Mesenchymal stem cell (in vitro differentiated cells and primary cell): ENCODE data around the gene PSG6.
"Not testable (repeated sequence)": the region's sequence is repeated elsewhere in the genome, so short reads cannot be mapped to it uniquely, and the experiment has no call there.

Source experiments
- DNase-seq: peaks from one replicate; pipeline ENCODE4 v3.0.0-alpha.2; 2013
- H2AFZ ChIP-seq: one replicate; pipeline ENCODE4 v1.6.1; 2013; ENCODE audit warnings: low read depth, mild to moderate bottlenecking, control low read depth, inconsistent platforms, low read length, moderate library complexity
- H2AK5ac ChIP-seq: 2 replicates; pipeline ENCODE4 v1.6.1; 2013; ENCODE audit warnings: low read length, moderate library complexity, mild to moderate bottlenecking, inconsistent platforms; ENCODE audit not compliant: severe bottlenecking
- H2BK120ac ChIP-seq: one replicate; pipeline ENCODE4 v1.6.1; 2013; ENCODE audit warnings: low read depth, mild to moderate bottlenecking, inconsistent platforms, low read length, moderate library complexity
- H2BK12ac ChIP-seq, 2 experiments: one replicate each; pipeline ENCODE4 v1.6.1; 2013; ENCODE audit warnings: inconsistent platforms in 2 of 2, low read length in 2 of 2, mild to moderate bottlenecking in 2 of 2, moderate library complexity in 2 of 2, control low read depth in 1 of 2
- H2BK15ac ChIP-seq: one replicate; pipeline ENCODE4 v1.6.1; 2013; ENCODE audit warnings: mild to moderate bottlenecking, low read depth, inconsistent platforms; ENCODE audit not compliant: poor library complexity, severe bottlenecking
- H2BK5ac ChIP-seq: 2 replicates; pipeline ENCODE4 v1.6.1; 2013; ENCODE audit warnings: low read depth, mild to moderate bottlenecking, low read length, control low read depth, inconsistent platforms; ENCODE audit not compliant: poor library complexity, severe bottlenecking
- H3K14ac ChIP-seq, 2 experiments: one replicate each; pipeline ENCODE4 v1.6.1; 2013; ENCODE audit warnings: inconsistent platforms in 2 of 2, low read length in 2 of 2, control low read depth in 1 of 2, mild to moderate bottlenecking in 1 of 2, moderate library complexity in 1 of 2
- H3K18ac ChIP-seq, 2 experiments: one replicate each; pipeline ENCODE4 v1.6.1; 2013; ENCODE audit warnings: inconsistent platforms in 2 of 2, low read length in 2 of 2, control low read depth in 1 of 2, low read depth in 1 of 2, mild to moderate bottlenecking in 1 of 2
- H3K23ac ChIP-seq, 2 experiments: one replicate each; pipeline ENCODE4 v1.6.1; 2013; ENCODE audit warnings: inconsistent platforms in 2 of 2, low read length in 2 of 2, mild to moderate bottlenecking in 2 of 2, moderate library complexity in 2 of 2, control low read depth in 1 of 2
- H3K27ac ChIP-seq: 2 replicates; pipeline ENCODE4 v1.5.1; 2013; ENCODE audit warnings: mild to moderate bottlenecking, moderate library complexity, low read length, control low read depth, inconsistent platforms; ENCODE audit not compliant: poor library complexity, severe bottlenecking
- H3K27me3 ChIP-seq, 2 experiments: 2 replicates each; pipeline versions ENCODE4 v1.6.1 to v1.7.0; 2013; ENCODE audit warnings: low read length in 2 of 2, mild to moderate bottlenecking in 2 of 2, moderate library complexity in 2 of 2, control low read depth in 1 of 2, inconsistent platforms in 1 of 2; ENCODE audit not compliant: control insufficient read depth in 1 of 2, insufficient read depth in 1 of 2
- H3K36me3 ChIP-seq, 2 experiments: 2 replicates each; pipeline versions ENCODE4 v1.6.1 to v1.7.0; 2013; ENCODE audit warnings: low read length in 2 of 2, control low read depth in 1 of 2, inconsistent platforms in 1 of 2, low read depth in 1 of 2, mild to moderate bottlenecking in 1 of 2; ENCODE audit not compliant: insufficient read depth in 2 of 2, control insufficient read depth in 1 of 2
- H3K4ac ChIP-seq, 2 experiments: one replicate each; pipeline ENCODE4 v1.6.1; 2013; ENCODE audit warnings: inconsistent platforms in 2 of 2, low read length in 2 of 2, mild to moderate bottlenecking in 2 of 2, moderate library complexity in 2 of 2, control low read depth in 1 of 2, low read depth in 1 of 2
- H3K4me1 ChIP-seq: 2 replicates; pipeline ENCODE4 v1.6.1; 2013; ENCODE audit warnings: low read depth, low read length, control low read depth; ENCODE audit not compliant: control insufficient read depth, insufficient read depth
- H3K4me2 ChIP-seq: 2 replicates; pipeline ENCODE4 v1.6.1; 2013; ENCODE audit warnings: low read length, mild to moderate bottlenecking, inconsistent platforms; ENCODE audit not compliant: poor library complexity, severe bottlenecking
- H3K4me3 ChIP-seq, 2 experiments: 2 replicates each; pipeline versions ENCODE4 v1.5.1 to v1.7.0; 2013; ENCODE audit warnings: low read length in 2 of 2, mild to moderate bottlenecking in 2 of 2, control low read depth in 1 of 2, low read depth in 1 of 2; ENCODE audit not compliant: insufficient read depth in 1 of 2
- H3K79me1 ChIP-seq: replicated peaks from 2 replicates; pipeline ENCODE4 v1.6.1; 2013; ENCODE audit warnings: mild to moderate bottlenecking, control low read depth, low read length, inconsistent platforms; ENCODE audit not compliant: poor library complexity, severe bottlenecking
- H3K9ac ChIP-seq: 2 replicates; pipeline ENCODE4 v1.7.0; 2013; ENCODE audit warnings: mild to moderate bottlenecking, low read length, moderate library complexity
- H3K9me3 ChIP-seq: 2 replicates; pipeline ENCODE4 v1.7.0; 2013; ENCODE audit warnings: mild to moderate bottlenecking, low read length; ENCODE audit not compliant: control insufficient read depth
- H4K8ac ChIP-seq: one replicate; pipeline ENCODE4 v1.6.1; 2013; ENCODE audit warnings: inconsistent platforms, mild to moderate bottlenecking, low read length, moderate library complexity
- H4K91ac ChIP-seq: one replicate; pipeline ENCODE4 v1.6.1; 2013; ENCODE audit warnings: mild to moderate bottlenecking, low read length, inconsistent platforms
- WGBS: methylation state at CpG from one replicate; pipeline ENCODE4 v1.1.7; 2013; ENCODE audit warnings: mixed read lengths; 5-methylcytosine and 5-hydroxymethylcytosine counted together

The PSG6 gene

DNA sequence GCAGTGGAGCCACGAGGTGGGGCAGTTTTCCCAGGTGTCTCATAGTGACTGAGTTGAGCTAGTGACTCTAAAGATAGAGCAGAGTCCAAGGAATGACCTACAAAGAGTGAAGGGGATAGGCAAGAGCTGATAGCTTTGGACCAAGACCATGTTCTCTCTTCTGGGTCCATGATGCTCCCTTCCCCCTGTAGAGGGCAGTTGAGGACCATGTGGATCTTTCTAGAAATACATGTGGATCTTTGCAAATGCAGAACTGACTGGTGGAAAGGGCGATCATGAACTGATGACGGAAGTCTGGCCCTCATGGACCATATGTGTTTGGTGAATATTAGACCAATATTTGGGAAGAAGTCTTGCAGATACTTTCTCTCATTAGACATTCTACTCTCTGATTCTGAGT is 45.1 kb downstream of the PSG6 start:
- no peaks in the 10 kb centered on the region for H3K36me3 ChIP-seq
- no peak for DNase-seq
- no peak overlapping the region for H4K91ac ChIP-seq
- no peak overlapping the region for H2BK120ac ChIP-seq
- H3K9me3 ChIP-seq: no peaks in the 10 kb centered on the region
- no peak overlapping the region for H2BK15ac ChIP-seq
- no peaks in the 10 kb centered on the region for H3K79me1 ChIP-seq
- H3K4me1 ChIP-seq: no peaks in the 10 kb centered on the region
- H3K18ac ChIP-seq: no peak overlapping the region
- WGBS: 0% methylated on average over 1 of the region's 3 CpGs
- no peak overlapping the region for H3K27ac ChIP-seq
- H3K27me3 ChIP-seq: no peaks in the 10 kb centered on the region
- H2BK5ac ChIP-seq: no peak overlapping the region
- H2AFZ ChIP-seq: no peak overlapping the region
- no peak overlapping the region for H3K14ac ChIP-seq
- no peak overlapping the region for H3K9ac ChIP-seq
- H3K4me3 ChIP-seq: no peak overlapping the region
- no peak overlapping the region for H3K23ac ChIP-seq
- H4K8ac ChIP-seq: no peak overlapping the region
- H3K4ac ChIP-seq: no peak overlapping the region
- H2BK12ac ChIP-seq: no peak overlapping the region
- no peak overlapping the region for H3K4me2 ChIP-seq
- H2AK5ac ChIP-seq: no peak overlapping the region

DNA sequence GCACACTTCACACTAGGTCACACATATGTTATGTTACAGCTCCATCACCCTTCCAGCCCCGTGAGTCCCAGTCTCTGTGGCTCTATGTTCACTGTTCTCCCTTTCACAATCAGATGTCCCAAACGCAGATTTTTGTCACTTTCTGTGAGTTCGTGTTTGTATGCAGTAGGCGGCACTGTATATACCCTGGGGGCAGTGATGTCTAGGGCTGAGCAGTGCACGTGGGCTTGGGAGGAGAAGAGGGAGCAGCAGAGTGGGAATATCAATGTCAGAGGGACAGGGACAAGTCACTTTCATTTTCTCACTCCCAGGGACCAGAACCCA is 60.2 kb downstream of the PSG6 start:
- Histone ChIP-seq H2BK15ac (no peak overlapping the region), H3K4me1 (no peaks in the 10 kb centered on the region), H3K9ac (no peak overlapping the region), H3K27ac (no peak overlapping the region), H3K14ac (no peak overlapping the region), H4K91ac (no peak overlapping the region), H3K27me3 (no peaks in the 10 kb centered on the region), H3K4me2 (no peak overlapping the region), H3K18ac (no peak overlapping the region), H2BK120ac (no peak overlapping the region), H3K36me3 (no peaks in the 10 kb centered on the region), H2BK5ac (no peak overlapping the region), H2BK12ac (no peak overlapping the region), H4K8ac (no peak overlapping the region), H3K79me1 (no peaks in the 10 kb centered on the region), H3K9me3 (peaks cover 9% of the 10 kb centered on the region), H3K23ac (no peak overlapping the region), H2AK5ac (no peak overlapping the region), H3K4me3 (no peak overlapping the region), H3K4ac (no peak overlapping the region), H2AFZ (no peak overlapping the region)
- WGBS: 54% methylated on average over 4 of the region's 5 CpGs
- no peak for DNase-seq

DNA sequence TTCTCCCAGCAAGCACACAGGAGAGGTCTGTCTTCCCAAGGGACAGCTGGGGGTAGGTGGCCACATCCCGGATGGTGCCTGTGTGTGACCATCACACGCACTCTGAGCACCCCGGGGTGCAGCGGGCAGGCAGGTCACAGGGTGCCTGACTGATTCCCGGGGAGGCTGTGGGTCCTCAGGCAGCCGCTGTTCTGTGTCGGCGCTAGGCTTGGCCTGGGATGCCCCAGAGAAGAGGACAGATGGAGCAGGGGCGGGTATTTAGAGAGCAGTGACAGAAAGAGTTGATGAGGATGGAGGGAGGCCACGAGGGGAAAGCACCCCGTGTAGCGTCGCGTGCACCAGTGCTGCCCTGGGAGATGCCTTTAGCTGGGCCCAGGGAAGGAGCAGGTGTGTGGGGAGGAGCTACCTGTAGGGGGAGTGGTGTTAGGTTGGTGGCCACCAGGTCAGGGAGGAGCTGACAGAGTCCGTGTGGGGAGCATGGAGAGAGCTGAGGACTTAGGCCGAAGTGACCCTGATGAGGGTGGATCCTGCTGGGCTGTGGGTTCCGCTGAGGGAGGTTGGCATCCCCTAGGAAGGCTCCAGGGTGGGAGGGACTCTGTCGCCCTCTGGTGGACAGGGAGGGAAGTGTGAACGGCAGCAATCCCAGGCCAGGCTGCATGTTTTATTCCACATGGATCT is 60.7 kb downstream of the PSG6 start:
- H2BK5ac ChIP-seq, H3K36me3 ChIP-seq, H2AK5ac ChIP-seq, H4K8ac ChIP-seq, H3K23ac ChIP-seq, H3K27me3 ChIP-seq, H3K4me2 ChIP-seq, H3K9ac ChIP-seq, H3K4ac ChIP-seq, H2BK15ac ChIP-seq, H3K27ac ChIP-seq, H2BK12ac ChIP-seq, H4K91ac ChIP-seq, H3K4me1 ChIP-seq, H3K14ac ChIP-seq, DNase-seq, H3K9me3 ChIP-seq, H2BK120ac ChIP-seq, H3K18ac ChIP-seq, H2AFZ ChIP-seq, H3K4me3 ChIP-seq, H3K79me1 ChIP-seq: not testable (repeated sequence)
- 81% methylated on average over 18 of the region's 19 CpGs for WGBS

- H2BK12ac ChIP-seq, H2AK5ac ChIP-seq, H3K27ac ChIP-seq, DNase-seq, H2AFZ ChIP-seq, H2BK120ac ChIP-seq, H3K14ac ChIP-seq, H2BK5ac ChIP-seq, H3K4me1 ChIP-seq, H3K79me1 ChIP-seq, H3K9me3 ChIP-seq, H3K18ac ChIP-seq, H4K91ac ChIP-seq, H3K4ac ChIP-seq, H2BK15ac ChIP-seq, H4K8ac ChIP-seq, H3K4me3 ChIP-seq, H3K23ac ChIP-seq, H3K36me3 ChIP-seq, H3K4me2 ChIP-seq, H3K27me3 ChIP-seq, H3K9ac ChIP-seq: not testable (repeated sequence)
- WGBS: 67% methylated on average over 1 of the region's 3 CpGs
These were observed 62.9 kb downstream of the PSG6 start for GRCh38 chr19:42854745-42855144.
